AG09309 (cell line): ENCODE results near the gene ASB5.

Source experiments
- DNase-seq: peaks from one replicate; pipeline ENCODE4 v3.0.0-alpha.2; 2010; ENCODE audit warnings: low read depth
- H3K4me3 ChIP-seq: 2 replicates; pipeline ENCODE4 v1.5.1; 2011; ENCODE audit warnings: mild to moderate bottlenecking, low read depth, low read length, moderate library complexity; ENCODE audit not compliant: control insufficient read depth
- CTCF ChIP-seq: IDR thresholded peaks from 2 replicates; pipeline ENCODE4 v1.5.1; 2011; ENCODE audit warnings: mild to moderate bottlenecking, low read depth, low read length, inconsistent platforms; ENCODE audit not compliant: insufficient read depth, control insufficient read depth; ENCODE audit errors: missing control alignments

Gene ASB5

GRCh38 chr4:176259330-176260090, 9.5 kb downstream of the ASB5 start:
- TF ChIP-seq CTCF = no peak
- peak; percentile 38 for DNase-seq
- H3K4me3 ChIP-seq = no peak overlapping the region

- TF ChIP-seq CTCF = no peak
- no peak overlapping the region for H3K4me3 ChIP-seq
- no peak for DNase-seq
Measured at GRCh38 chr4:176258135-176258534, 10.9 kb downstream of the ASB5 start.

- no peak for DNase-seq
- no peak overlapping the region for H3K4me3 ChIP-seq
- TF ChIP-seq CTCF = no peak
Measured at GRCh38 chr4:176256921-176257320, 12.1 kb downstream of the ASB5 start.

- no peak for TF ChIP-seq CTCF
- no peak overlapping the region for H3K4me3 ChIP-seq
- DNase-seq = no peak
Measured at GRCh38 chr4:176242764-176243347, 26.2 kb downstream of the ASB5 start.

- H3K4me3 ChIP-seq = no peak overlapping the region
- no peak for DNase-seq
- TF ChIP-seq CTCF = no peak
Measured at GRCh38 chr4:176241703-176242102, 27.3 kb downstream of the ASB5 start.

- peak; percentile 34 for DNase-seq
- no peak for TF ChIP-seq CTCF
- H3K4me3 ChIP-seq = no peak overlapping the region
Measured at GRCh38 chr4:176238826-176239225, 30.2 kb downstream of the ASB5 start.
